PC-3 (cell line): Measurements from ENCODE around the gene NRM.

Experiments
- EZH2 ChIP-seq: fragments of 300-600 bp; sonication (generic); IDR thresholded peaks from one replicate; pipeline ENCODE4 v1.6.1; 2017; ENCODE audit warnings: antibody characterized with exemption, mild to moderate bottlenecking, low read length; ENCODE audit not compliant: unreplicated experiment
- EZH2phosphoT487 ChIP-seq: fragments of 300-600 bp; sonication (generic); IDR thresholded peaks from 2 replicates; pipeline ENCODE4 v1.6.1; 2018; ENCODE audit warnings: mild to moderate bottlenecking, antibody characterized with exemption, low read length, borderline replicate concordance
- TF ChIP-seq, protein P1 (sequence below): fragments of 300-600 bp; sonication (generic); conservative IDR thresholded peaks from 2 replicates; pipeline ENCODE4 v1.5.1; 2017; ENCODE audit warnings: antibody characterized with exemption, low read depth, mild to moderate bottlenecking, low read length

GRCh38 chr6:30709101-30709868, 18.5 kb upstream of the NRM start:
- TF ChIP-seq, protein P1, sequence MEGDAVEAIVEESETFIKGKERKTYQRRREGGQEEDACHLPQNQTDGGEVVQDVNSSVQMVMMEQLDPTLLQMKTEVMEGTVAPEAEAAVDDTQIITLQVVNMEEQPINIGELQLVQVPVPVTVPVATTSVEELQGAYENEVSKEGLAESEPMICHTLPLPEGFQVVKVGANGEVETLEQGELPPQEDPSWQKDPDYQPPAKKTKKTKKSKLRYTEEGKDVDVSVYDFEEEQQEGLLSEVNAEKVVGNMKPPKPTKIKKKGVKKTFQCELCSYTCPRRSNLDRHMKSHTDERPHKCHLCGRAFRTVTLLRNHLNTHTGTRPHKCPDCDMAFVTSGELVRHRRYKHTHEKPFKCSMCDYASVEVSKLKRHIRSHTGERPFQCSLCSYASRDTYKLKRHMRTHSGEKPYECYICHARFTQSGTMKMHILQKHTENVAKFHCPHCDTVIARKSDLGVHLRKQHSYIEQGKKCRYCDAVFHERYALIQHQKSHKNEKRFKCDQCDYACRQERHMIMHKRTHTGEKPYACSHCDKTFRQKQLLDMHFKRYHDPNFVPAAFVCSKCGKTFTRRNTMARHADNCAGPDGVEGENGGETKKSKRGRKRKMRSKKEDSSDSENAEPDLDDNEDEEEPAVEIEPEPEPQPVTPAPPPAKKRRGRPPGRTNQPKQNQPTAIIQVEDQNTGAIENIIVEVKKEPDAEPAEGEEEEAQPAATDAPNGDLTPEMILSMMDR, result no peak
- TF ChIP-seq EZH2, result no peak
- no peak for TF ChIP-seq EZH2phosphoT487
